NB4 (cell line): ENCODE measurements around the gene INTS11.

Source experiments
- CTCF ChIP-seq: IDR thresholded peaks from one replicate; pipeline ENCODE4 v1.5.1; 2012; ENCODE audit warnings: low read depth, low read length
- MYC ChIP-seq: IDR thresholded peaks from 2 replicates; pipeline ENCODE4 v1.6.1; 2011; ENCODE audit warnings: low read depth, low read length
- POLR2A ChIP-seq: IDR thresholded peaks from 2 replicates; pipeline ENCODE4 v1.6.1; 2011; ENCODE audit warnings: mild to moderate bottlenecking; ENCODE audit not compliant: insufficient read length; ENCODE audit errors: extremely low read depth
- TF ChIP-seq, protein P1 (sequence below): IDR thresholded peaks from 2 replicates; pipeline ENCODE4 v1.6.1; 2011; ENCODE audit warnings: low read depth, low read length

GRCh38 chr1:1340185-1340584, 15.7 kb upstream of the INTS11 start:
- TF ChIP-seq POLR2A (no peak), CTCF (no peak), MYC (no peak)
- TF ChIP-seq, protein P1, sequence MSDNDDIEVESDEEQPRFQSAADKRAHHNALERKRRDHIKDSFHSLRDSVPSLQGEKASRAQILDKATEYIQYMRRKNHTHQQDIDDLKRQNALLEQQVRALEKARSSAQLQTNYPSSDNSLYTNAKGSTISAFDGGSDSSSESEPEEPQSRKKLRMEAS = no peak
